Adipocyte (in vitro differentiated cells): Measurements from ENCODE around the gene ATP13A3.
A peak's percentile ranks its signal among the peaks of the same experiment; 100 is the strongest.

Source experiments
- DNase-seq: peaks from one replicate; pipeline ENCODE4 v3.0.0-alpha.2; 2015; ENCODE audit warnings: low read depth
- H3K27me3 ChIP-seq: replicated peaks from 2 replicates; pipeline ENCODE4 v1.7.0; 2013; ENCODE audit warnings: mild to moderate bottlenecking, low read length, moderate library complexity; ENCODE audit not compliant: control insufficient read depth, insufficient read depth
- H3K36me3 ChIP-seq: 2 replicates; pipeline ENCODE4 v1.7.0; 2013; ENCODE audit warnings: low read length, mild to moderate bottlenecking, moderate library complexity; ENCODE audit not compliant: control insufficient read depth, insufficient read depth, severe bottlenecking
- H3K4me1 ChIP-seq: 2 replicates; pipeline ENCODE4 v1.7.0; 2013; ENCODE audit warnings: mild to moderate bottlenecking, low read length, moderate library complexity; ENCODE audit not compliant: control insufficient read depth, insufficient read depth
- H3K4me3 ChIP-seq: 2 replicates; pipeline ENCODE4 v1.7.0; 2013; ENCODE audit warnings: mild to moderate bottlenecking, low read length, moderate library complexity
- H3K9ac ChIP-seq: 2 replicates; pipeline ENCODE4 v1.7.0; 2013; ENCODE audit warnings: mild to moderate bottlenecking, low read length, moderate library complexity
- H3K9me3 ChIP-seq: 2 replicates; pipeline ENCODE4 v1.7.0; 2013; ENCODE audit warnings: mild to moderate bottlenecking, low read length, moderate library complexity; ENCODE audit not compliant: control insufficient read depth

Gene ATP13A3

DNA sequence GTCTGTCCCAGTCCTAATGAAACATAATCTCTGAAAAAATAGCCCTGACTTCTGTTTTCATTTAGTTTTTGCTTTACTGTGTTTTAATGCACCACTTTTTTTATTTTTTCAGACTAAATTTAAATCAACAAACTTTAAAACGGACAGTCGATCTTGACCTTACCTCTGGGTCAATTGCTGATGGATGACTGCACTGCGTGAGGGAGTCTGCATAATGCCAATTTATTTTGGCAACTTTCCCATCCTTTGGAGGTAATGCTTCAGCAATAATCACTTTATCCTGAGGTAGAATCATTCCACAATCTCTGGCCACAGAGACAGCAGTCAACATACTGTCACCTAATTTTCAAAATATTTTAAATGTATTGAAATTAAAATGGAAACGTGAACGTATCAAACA is 55.2 kb downstream of the ATP13A3 start:
- Histone ChIP-seq H3K27me3 (no peaks in the 10 kb centered on the region), H3K4me1 (no peaks in the 10 kb centered on the region), H3K9ac (no peak overlapping the region), H3K36me3 (peaks cover 90% of the 10 kb centered on the region), H3K4me3 (no peak overlapping the region), H3K9me3 (no peaks in the 10 kb centered on the region)
- DNase-seq, result no peak

DNA sequence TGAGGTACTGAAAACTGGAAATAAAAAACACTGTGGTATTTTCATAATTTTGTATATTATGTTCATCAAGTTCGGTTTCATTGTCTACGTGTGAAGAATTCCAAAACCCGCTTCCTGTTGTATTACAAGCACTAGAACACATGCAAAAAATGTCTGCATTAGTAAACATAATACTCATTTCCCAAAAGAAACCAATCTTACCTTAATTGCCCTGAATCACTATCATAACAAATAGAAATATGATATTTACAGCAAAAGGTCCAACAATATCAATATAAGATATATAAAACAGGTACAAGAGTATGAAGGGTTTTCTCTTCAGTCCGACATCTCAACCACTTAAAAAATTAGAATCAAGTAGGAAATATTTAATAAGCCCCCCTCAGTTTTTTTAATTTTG is 61.4 kb downstream of the ATP13A3 start:
- Histone ChIP-seq H3K4me1 (peaks cover 9% of the 10 kb centered on the region), H3K9ac (no peak overlapping the region), H3K4me3 (no peak overlapping the region), H3K9me3 (no peaks in the 10 kb centered on the region), H3K27me3 (no peaks in the 10 kb centered on the region), H3K36me3 (peaks cover 80% of the 10 kb centered on the region)
- DNase-seq, result no peak

DNA sequence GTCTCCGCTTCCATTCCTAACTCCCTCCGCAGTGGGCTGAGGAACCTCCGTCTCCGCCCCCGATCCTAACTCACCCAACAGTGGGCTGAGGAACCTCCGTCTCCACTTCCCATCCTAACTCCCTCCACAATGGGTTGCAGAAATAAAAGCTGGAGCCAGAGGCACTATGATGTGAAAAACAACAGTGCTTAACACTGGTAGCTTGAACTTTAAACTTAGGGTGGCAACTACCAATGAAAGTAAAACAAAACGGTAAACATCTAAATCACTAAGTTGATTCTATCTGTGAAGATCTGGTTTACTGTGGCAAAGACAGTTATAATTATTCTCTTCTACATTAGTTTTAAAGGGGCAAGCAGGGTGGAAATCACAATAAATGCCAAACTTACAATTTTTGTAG is 61.8 kb downstream of the ATP13A3 start:
- Histone ChIP-seq H3K36me3 (peaks cover 78% of the 10 kb centered on the region), H3K4me1 (peaks cover 9% of the 10 kb centered on the region), H3K9ac (no peak overlapping the region), H3K27me3 (no peaks in the 10 kb centered on the region), H3K4me3 (no peak overlapping the region), H3K9me3 (no peaks in the 10 kb centered on the region)
- DNase-seq, result no peak

DNA sequence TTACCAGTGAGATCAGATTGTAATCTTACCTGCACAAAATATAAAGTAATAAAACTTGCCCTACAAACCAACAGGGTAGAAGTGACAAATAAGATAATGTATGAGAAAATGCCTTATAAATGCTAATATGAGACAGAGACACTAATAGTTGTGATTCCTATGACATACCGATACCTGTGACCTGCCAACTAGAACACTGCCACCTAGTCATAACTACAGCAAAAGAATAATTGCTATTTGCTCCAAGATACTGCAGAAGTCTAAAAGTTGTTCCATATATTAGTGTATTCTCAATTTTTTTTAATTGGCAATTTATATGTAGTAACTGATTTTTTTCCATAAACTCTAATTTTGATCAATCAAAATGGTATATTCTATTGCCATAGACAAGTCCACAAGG is 62.4 kb downstream of the ATP13A3 start:
- Histone ChIP-seq H3K36me3 (peaks cover 76% of the 10 kb centered on the region), H3K9ac (no peak overlapping the region)

DNA sequence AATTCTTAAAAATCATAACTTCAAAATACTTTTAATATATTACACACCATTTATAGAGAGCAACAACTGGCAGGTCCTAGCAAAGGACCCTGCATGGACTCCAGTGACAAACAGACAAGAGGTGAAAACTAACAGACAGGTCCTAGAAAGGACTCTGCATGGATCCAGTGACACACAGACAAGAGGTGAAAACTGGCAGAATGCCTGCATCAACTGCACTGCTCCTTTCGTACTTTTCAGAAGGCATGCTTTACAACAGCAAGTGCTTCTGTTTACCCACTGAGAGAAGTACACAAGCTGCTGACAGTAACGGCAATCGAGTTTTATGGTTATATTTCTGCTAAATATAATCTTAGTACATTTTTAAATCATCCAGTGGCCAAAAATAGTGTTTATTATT is 63.5 kb downstream of the ATP13A3 start:
- no peak for DNase-seq
- no peak overlapping the region for H3K4me3 ChIP-seq
- H3K9me3 ChIP-seq, result no peaks in the 10 kb centered on the region
- no peak overlapping the region for H3K9ac ChIP-seq
- no peaks in the 10 kb centered on the region for H3K27me3 ChIP-seq
- peaks cover 9% of the 10 kb centered on the region for H3K4me1 ChIP-seq
- H3K36me3 ChIP-seq, result peaks cover 76% of the 10 kb centered on the region

More for the DNA sequence above, 62.4 kb downstream of the ATP13A3 start:
- H3K9me3 ChIP-seq, result no peaks in the 10 kb centered on the region
- no peaks in the 10 kb centered on the region for H3K27me3 ChIP-seq
- H3K4me3 ChIP-seq, result no peak overlapping the region
- peaks cover 9% of the 10 kb centered on the region for H3K4me1 ChIP-seq
- no peak for DNase-seq

DNA sequence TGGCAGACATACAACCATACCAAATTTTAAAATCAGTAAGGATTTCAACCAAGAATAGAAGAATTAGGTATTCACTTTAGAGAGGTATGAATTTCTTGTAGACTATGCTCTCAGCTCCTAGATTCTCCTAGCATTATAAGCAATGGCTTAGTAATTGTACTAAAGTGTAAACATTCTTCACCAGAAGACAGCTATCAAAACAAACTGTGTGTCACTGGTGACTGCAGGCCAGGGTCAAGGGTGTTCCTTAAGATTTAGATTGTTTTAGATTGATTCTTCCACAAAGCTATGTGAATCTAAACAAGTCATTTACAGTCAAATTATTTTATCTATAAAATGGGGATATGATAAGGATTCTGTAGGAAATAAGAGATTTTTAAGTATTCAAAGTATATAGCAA is 64.6 kb downstream of the ATP13A3 start:
- Histone ChIP-seq H3K4me3 (no peak overlapping the region), H3K36me3 (peaks cover 80% of the 10 kb centered on the region), H3K4me1 (peaks cover 9% of the 10 kb centered on the region), H3K9ac (no peak overlapping the region), H3K9me3 (no peaks in the 10 kb centered on the region), H3K27me3 (no peaks in the 10 kb centered on the region)
- peak; percentile 52 for DNase-seq

DNA sequence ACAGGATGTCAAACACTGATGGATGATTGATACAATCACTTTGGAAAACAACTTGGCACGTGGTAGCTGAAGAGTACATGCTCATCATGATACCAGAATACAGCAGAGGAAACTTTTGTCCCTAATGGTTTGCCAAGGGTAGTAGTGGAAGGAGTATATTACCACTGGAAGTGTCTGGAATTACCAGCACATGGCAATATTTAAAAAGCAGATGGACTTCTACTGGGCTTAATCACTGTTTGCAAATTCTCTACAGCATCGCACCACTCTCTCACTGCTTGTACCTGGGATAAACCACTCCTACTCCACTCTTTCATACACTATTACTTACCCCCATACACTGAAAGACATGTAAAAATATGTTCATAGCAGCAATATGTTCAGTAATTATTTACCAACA is 68.1 kb downstream of the ATP13A3 start:
- Histone ChIP-seq H3K27me3 (no peaks in the 10 kb centered on the region), H3K4me3 (no peak overlapping the region), H3K9me3 (no peaks in the 10 kb centered on the region), H3K4me1 (peaks cover 9% of the 10 kb centered on the region), H3K36me3 (peaks cover 75% of the 10 kb centered on the region), H3K9ac (no peak overlapping the region)
- no peak for DNase-seq

DNA sequence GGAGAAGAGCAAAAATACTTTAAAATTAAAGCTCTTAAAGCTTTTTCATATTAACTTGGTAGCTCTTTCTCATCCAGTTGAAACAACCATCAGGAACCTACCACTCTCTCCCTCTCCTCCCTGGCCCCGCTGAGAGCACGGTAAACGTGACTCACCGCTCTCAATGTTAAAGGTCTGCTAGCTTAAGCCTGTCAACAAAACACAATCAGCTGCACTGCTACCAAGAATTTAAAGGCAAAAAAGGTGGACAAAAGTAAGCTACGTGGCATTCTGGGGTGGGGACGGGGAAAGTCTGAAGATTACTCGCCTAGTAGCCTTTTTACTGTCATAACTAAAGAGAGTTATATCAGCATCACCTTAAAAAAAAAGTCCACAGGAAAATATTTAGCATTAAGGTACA is 79.4 kb downstream of the ATP13A3 start:
- DNase-seq, result no peak
- H3K4me3 ChIP-seq, result no peak overlapping the region
- H3K27me3 ChIP-seq, result no peaks in the 10 kb centered on the region
- no peaks in the 10 kb centered on the region for H3K9me3 ChIP-seq
- no peaks in the 10 kb centered on the region for H3K4me1 ChIP-seq
- no peak overlapping the region for H3K9ac ChIP-seq
- H3K36me3 ChIP-seq, result peaks cover 91% of the 10 kb centered on the region

DNA sequence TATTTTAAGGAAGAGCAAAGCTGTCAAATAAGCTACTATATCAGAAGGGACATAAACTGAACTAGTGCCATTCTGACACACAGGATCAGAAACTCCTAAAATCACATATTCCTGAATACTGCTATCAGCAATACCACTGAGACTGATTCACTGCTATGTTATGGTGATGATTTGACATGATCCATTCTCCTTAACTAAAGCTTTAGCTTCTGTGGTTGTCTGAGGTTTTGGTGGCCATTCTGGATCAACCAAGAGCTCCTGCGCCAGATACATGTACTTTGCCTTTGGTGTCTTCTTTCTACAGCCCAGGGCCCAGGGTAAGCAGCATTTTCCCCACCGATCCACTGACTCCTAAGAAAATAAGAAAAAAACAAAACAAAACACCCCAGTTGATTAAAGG is 81.0 kb downstream of the ATP13A3 start:
- Histone ChIP-seq H3K4me3 (no peak overlapping the region), H3K9me3 (no peaks in the 10 kb centered on the region), H3K9ac (no peak overlapping the region), H3K36me3 (peaks cover 80% of the 10 kb centered on the region), H3K27me3 (no peaks in the 10 kb centered on the region), H3K4me1 (no peaks in the 10 kb centered on the region)
- DNase-seq, result no peak

DNA sequence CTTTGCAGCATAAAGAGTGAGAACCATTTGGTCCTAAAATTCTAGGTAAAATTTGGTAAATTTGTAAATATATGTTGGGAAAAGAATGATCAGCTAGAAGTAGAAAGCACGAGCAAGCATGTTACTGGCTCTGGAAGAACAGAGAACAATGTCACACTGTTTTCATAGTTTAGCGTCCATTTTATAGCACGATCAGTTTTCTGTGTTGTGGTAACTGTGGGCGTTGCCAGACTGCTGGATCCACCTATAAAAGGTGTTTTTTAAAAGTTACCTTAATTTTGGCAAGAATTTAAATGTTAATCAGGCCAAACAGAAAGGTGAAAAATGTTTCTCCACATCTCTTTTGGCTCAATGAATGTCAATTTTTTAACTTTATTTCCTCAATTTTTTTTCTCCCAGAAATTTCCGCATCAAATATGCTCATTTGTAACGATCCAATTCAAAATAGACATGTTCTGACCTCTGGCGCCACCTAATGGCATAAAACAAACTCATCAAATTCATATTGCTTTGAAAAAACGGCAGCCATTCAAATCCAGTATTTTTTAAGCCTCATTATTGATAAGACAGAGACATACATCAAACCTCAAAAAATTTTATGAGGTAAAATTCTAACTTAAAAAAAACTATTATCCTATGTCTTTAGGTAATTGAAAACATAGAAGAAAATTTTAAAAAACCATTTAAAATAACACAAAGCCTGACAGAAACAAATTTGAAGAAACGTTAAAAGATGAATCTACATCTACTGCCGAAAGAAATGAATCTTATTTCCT is 82.2 kb downstream of the ATP13A3 start:
- Histone ChIP-seq H3K9ac (no peak overlapping the region), H3K9me3 (no peaks in the 10 kb centered on the region), H3K4me1 (no peaks in the 10 kb centered on the region), H3K36me3 (peaks cover 73% of the 10 kb centered on the region), H3K4me3 (no peak overlapping the region), H3K27me3 (no peaks in the 10 kb centered on the region)
- peak; percentile 88 for DNase-seq

DNA sequence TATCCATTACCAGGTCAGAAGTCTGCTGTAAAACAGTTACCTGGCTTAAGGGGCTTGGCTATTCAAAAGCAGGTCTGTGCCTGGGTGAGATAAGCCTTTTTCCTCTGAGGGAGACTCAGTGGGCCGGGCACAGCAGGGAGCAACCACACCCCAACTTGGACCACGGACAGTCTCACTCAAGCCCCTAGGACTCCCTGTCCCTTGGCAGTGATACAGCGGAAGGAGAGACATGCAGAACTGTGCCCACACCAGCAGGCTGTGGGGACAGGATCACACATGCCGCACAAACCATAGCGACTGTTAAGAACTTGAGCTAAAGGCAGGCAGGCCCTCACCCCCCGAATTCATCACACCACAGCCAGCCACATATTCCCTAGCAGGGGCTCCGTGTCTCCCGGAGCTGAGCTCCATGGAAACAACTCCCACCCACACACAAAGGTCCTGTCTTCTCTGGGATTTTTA is 84.9 kb downstream of the ATP13A3 start:
- no peak overlapping the region for H3K4me3 ChIP-seq
- DNase-seq, result no peak
- H3K36me3 ChIP-seq, result peaks cover 47% of the 10 kb centered on the region
- H3K9ac ChIP-seq, result no peak overlapping the region
- H3K9me3 ChIP-seq, result no peaks in the 10 kb centered on the region
- no peaks in the 10 kb centered on the region for H3K4me1 ChIP-seq
- H3K27me3 ChIP-seq, result peaks cover 16% of the 10 kb centered on the region

DNA sequence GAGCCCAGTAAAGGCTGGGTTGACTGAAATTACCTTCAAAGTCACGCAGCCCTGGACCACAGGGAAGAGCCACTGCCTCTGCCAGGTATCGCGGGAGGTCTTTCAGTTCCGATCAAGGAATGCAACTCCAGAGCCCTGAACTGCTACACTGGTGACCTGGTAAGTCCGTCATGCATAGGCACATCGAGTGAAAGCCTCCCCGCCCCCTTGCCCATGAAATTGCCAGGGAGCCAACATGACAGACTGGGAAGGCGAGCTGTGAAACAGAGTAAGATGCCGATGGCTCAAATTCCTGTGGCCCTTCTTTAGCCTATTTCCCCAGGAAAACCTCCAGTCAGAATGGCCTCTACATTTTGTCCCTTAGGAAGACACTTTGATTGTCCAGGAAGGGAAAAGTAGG is 85.5 kb downstream of the ATP13A3 start:
- H3K36me3 ChIP-seq, result peaks cover 41% of the 10 kb centered on the region
- H3K27me3 ChIP-seq, result peaks cover 16% of the 10 kb centered on the region
- no peaks in the 10 kb centered on the region for H3K4me1 ChIP-seq
- H3K9ac ChIP-seq, result no peak overlapping the region
- H3K4me3 ChIP-seq, result no peak overlapping the region
- no peaks in the 10 kb centered on the region for H3K9me3 ChIP-seq
- DNase-seq, result no peak
